ENCODE measurements around the gene DCTN5. TPM values are rescaled to one million over a fixed set of nuclear protein-coding genes. Genes with fewer than 3 reads are reported as not detected.

The DCTN5 gene
- total and polyA plus RNA-seq, 2 of the 13 experiments (the other 11 are each of a cell fraction or from before 2014, with no cell fraction given): 105 to 207 TPM

DNA sequence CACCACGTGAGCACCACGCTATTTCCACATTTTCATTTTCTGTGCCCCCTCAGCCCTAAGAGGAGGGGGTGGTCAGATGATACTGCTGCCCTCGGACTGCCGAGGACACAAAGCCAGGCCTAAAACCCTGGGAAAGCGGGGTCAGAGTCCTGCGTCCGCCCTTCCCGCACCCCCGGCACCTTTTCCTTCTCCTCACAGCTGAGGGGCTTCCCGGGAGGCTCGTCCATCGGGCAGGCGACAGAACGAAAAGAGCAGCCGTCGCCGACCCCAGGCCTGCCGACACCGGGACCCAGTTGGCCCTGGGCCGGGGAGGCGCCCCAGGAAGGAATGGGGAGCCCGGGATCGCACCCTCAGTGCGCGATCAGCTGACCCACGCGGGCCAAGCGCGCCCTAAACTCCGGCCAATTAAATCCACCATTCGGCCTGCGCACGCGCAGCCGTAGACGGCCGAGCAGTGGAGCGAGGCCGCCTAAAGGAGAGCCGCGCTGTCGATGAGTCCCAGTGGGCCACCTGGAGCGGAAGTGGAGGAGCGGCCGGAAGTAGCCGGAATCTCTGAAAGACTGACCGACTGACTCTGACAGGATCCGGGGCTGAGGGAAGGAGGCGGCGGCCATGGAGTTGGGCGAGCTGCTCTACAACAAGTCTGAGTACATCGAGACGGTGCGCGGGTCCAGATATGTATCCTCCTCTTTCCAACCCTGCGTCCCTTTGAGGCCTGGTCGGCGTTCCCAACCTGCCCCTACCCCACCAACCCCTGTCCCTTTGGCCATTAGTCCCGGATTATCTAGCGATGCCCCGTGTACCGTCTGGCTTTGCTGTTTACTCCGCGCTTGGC lies at the start of gene DCTN5, which contains the start of gene PALB2 (continued):
- TF ChIP-seq, protein P1, sequence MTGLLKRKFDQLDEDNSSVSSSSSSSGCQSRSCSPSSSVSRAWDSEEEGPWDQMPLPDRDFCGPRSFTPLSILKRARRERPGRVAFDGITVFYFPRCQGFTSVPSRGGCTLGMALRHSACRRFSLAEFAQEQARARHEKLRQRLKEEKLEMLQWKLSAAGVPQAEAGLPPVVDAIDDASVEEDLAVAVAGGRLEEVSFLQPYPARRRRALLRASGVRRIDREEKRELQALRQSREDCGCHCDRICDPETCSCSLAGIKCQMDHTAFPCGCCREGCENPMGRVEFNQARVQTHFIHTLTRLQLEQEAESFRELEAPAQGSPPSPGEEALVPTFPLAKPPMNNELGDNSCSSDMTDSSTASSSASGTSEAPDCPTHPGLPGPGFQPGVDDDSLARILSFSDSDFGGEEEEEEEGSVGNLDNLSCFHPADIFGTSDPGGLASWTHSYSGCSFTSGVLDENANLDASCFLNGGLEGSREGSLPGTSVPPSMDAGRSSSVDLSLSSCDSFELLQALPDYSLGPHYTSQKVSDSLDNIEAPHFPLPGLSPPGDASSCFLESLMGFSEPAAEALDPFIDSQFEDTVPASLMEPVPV (CRISPR knock-in tag; IDR thresholded peaks at IDR 0.05): peak; percentile 98
- TF ChIP-seq, protein P2, sequence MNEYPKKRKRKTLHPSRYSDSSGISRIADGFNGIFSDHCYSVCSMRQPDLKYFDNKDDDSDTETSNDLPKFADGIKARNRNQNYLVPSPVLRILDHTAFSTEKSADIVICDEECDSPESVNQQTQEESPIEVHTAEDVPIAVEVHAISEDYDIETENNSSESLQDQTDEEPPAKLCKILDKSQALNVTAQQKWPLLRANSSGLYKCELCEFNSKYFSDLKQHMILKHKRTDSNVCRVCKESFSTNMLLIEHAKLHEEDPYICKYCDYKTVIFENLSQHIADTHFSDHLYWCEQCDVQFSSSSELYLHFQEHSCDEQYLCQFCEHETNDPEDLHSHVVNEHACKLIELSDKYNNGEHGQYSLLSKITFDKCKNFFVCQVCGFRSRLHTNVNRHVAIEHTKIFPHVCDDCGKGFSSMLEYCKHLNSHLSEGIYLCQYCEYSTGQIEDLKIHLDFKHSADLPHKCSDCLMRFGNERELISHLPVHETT (CRISPR knock-in tag; conservative IDR thresholded peaks at IDR 0.05): peak; percentile 84; the same call in 1 of the 2 replicates
- TF ChIP-seq NCOR1 (IDR thresholded peaks at IDR 0.05; ENCODE audit: borderline replicate concordance, low read length) (peak; percentile 90), HOXA5 (CRISPR knock-in tag; IDR thresholded peaks at IDR 0.05) (peak; percentile 98), ZNF761 (CRISPR knock-in tag; conservative IDR thresholded peaks at IDR 0.05) (peak; percentile 97), FOXA3 (CRISPR knock-in tag; IDR thresholded peaks at IDR 0.05) (peak; percentile 55), ZNF572 (CRISPR knock-in tag; IDR thresholded peaks at IDR 0.05) (peak; percentile 93)
- TF ChIP-seq, protein P3, sequence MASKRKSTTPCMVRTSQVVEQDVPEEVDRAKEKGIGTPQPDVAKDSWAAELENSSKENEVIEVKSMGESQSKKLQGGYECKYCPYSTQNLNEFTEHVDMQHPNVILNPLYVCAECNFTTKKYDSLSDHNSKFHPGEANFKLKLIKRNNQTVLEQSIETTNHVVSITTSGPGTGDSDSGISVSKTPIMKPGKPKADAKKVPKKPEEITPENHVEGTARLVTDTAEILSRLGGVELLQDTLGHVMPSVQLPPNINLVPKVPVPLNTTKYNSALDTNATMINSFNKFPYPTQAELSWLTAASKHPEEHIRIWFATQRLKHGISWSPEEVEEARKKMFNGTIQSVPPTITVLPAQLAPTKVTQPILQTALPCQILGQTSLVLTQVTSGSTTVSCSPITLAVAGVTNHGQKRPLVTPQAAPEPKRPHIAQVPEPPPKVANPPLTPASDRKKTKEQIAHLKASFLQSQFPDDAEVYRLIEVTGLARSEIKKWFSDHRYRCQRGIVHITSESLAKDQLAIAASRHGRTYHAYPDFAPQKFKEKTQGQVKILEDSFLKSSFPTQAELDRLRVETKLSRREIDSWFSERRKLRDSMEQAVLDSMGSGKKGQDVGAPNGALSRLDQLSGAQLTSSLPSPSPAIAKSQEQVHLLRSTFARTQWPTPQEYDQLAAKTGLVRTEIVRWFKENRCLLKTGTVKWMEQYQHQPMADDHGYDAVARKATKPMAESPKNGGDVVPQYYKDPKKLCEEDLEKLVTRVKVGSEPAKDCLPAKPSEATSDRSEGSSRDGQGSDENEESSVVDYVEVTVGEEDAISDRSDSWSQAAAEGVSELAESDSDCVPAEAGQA (IDR thresholded peaks at IDR 0.05; ENCODE audit: low read depth): peak; percentile 86
- TF ChIP-seq, protein P3 (CRISPR knock-in tag; IDR thresholded peaks at IDR 0.05; ENCODE audit: borderline replicate concordance): peak; percentile 98
